GM15510 (cell line): Measurements from ENCODE around the gene TMEM25.

Experiments
- POLR2A ChIP-seq: IDR thresholded peaks from 3 replicates; pipeline ENCODE4 v1.6.1; 2011; ENCODE audit warnings: borderline replicate concordance; ENCODE audit not compliant: insufficient read length; ENCODE audit errors: extremely low read depth

TMEM25 gene

GRCh38 chr11:118527109-118527508 is 3.9 kb upstream of the TMEM25 start, which contains the start of gene TTC36:
TSS of gene TTC36 (plus strand) at chr11:118527474. CDS start at chr11:118527495, 21 bp downstream.
- TF ChIP-seq POLR2A = no peak

- no peak for TF ChIP-seq POLR2A
Measured at GRCh38 chr11:118528511-118528910, 2.5 kb upstream of the TMEM25 start.

GRCh38 chr11:118529584-118530175 is 1.3 kb upstream of the TMEM25 start:
- TF ChIP-seq POLR2A = no peak

GRCh38 chr11:118530180-118530682 is 761 bp upstream of the TMEM25 start:
- no peak for TF ChIP-seq POLR2A

- TF ChIP-seq POLR2A = no peak
Measured at GRCh38 chr11:118531597-118532084, 649 bp downstream of the TMEM25 start.

- no peak for TF ChIP-seq POLR2A
Measured at GRCh38 chr11:118532091-118532490, 1.1 kb downstream of the TMEM25 start.

GRCh38 chr11:118532852-118533768 is 2.1 kb downstream of the TMEM25 start:
- TF ChIP-seq POLR2A = no peak

GRCh38 chr11:118533769-118534729 is 3.1 kb downstream of the TMEM25 start:
- TF ChIP-seq POLR2A = no peak

- no peak for TF ChIP-seq POLR2A
Measured at GRCh38 chr11:118535261-118535660, 4.3 kb downstream of the TMEM25 start.

GRCh38 chr11:118536726-118537125 is 5.7 kb downstream of the TMEM25 start:
- no peak for TF ChIP-seq POLR2A

- no peak for TF ChIP-seq POLR2A
Measured at GRCh38 chr11:118537409-118537980, 6.5 kb downstream of the TMEM25 start.

GRCh38 chr11:118544010-118544646 is 13.1 kb downstream of the TMEM25 start:
- TF ChIP-seq POLR2A = no peak

- TF ChIP-seq POLR2A = no peak
Measured at GRCh38 chr11:118544647-118545010, 13.6 kb downstream of the TMEM25 start.

- no peak for TF ChIP-seq POLR2A
Measured at GRCh38 chr11:118545533-118545932, 14.5 kb downstream of the TMEM25 start.

- no peak for TF ChIP-seq POLR2A
Measured at GRCh38 chr11:118547132-118547531, 16.1 kb downstream of the TMEM25 start.

- no peak for TF ChIP-seq POLR2A
Measured at GRCh38 chr11:118552341-118552740, 21.3 kb downstream of the TMEM25 start.
